Thyroid gland (tissue), 4 donors: Measurements from ENCODE around the gene RPS2. TPM values are rescaled to one million over a fixed set of nuclear protein-coding genes. Genes with fewer than 3 reads are reported as not detected.

Experiments
- DNase-seq, 2 donors: peaks; one replicate each; pipeline ENCODE4 v3.0.0-alpha.2; 2019
- H3K27ac ChIP-seq, 3 donors: fragments of 200-600 bp; sonication (generic); 1 replicate in 2 of 3; 2 replicates in 1 of 3; pipeline ENCODE4 v1.5.1; 2016 to 2019; ENCODE audit warnings: mild to moderate bottlenecking in 1 of 3, moderate library complexity in 1 of 3
- H3K27me3 ChIP-seq: fragments of 200-600 bp; sonication (generic); one replicate; pipeline ENCODE4 v1.5.1; 2019
- H3K36me3 ChIP-seq, 2 donors: fragments of 200-600 bp; sonication (generic); one replicate each; pipeline ENCODE4 v1.5.1; 2016 to 2019
- H3K4me1 ChIP-seq, 2 donors: fragments of 200-600 bp; sonication (generic); one replicate each; pipeline ENCODE4 v1.5.1; 2017 to 2019
- H3K4me3 ChIP-seq, 3 donors: fragments of 200-600 bp; sonication (generic); replicated peaks in 1 of 3; 1 replicate in 2 of 3; 2 replicates in 1 of 3; pipeline ENCODE4 v1.5.1; 2016; ENCODE audit warnings: mild to moderate bottlenecking in 1 of 3
- H3K9me3 ChIP-seq: fragments of 200-600 bp; sonication (generic); one replicate; pipeline ENCODE4 v1.5.1; 2017
- CTCF ChIP-seq, 6 experiments: fragments of 200-600 bp in 3 of 6; fragments of 450-650 bp in 3 of 6; sonication (generic) in 3 of 6; IDR thresholded peaks; one replicate each; pipeline ENCODE4 v1.5.1; 2016 to 2019; ENCODE audit warnings: antibody characterized with exemption in 6 of 6, mild to moderate bottlenecking in 2 of 6, inconsistent platforms in 1 of 6, moderate library complexity in 1 of 6
- POLR2A ChIP-seq, 2 donors: fragments of 450-650 bp; IDR thresholded peaks; one replicate each; pipeline ENCODE4 v1.6.1; 2017; ENCODE audit warnings: antibody characterized with exemption in 2 of 2, mild to moderate bottlenecking in 2 of 2, moderate library complexity in 1 of 2
- WGBS, 2 donors: methylation state at CpG; one replicate each; pipeline ENCODE4 v1.1.5; 2017; 5-methylcytosine and 5-hydroxymethylcytosine counted together
- intact Hi-C: fragments of 100-400 bp; cut with DNase I; formaldehyde crosslinking; loops from one replicate; pipeline ENCODE4 v1.15.1; 2023
- total RNA-seq, 4 donors: library from RNA; depleted of rRNA; stranded (reverse); fragments of >200 nt; gene quantifications; one replicate each; pipeline ENCODE4 v1.2.3, GENCODE V29; 2016

RPS2 gene
- total RNA-seq, 4 donors from 2014 or later = 976 to 2,244 (median 1,167) TPM

GRCh38 chr16:1918351-1919326 lies 46.0 kb downstream of the RPS2 start, which contains the start of gene HS3ST6:
Gene HS3ST6, minus strand, starts transcription at chr16:1918415. Its CDS starts 92 bp downstream, at chr16:1918323.
- Histone ChIP-seq H3K27me3 (peaks cover 12% of the 10 kb centered on the region), H3K4me1 (peaks cover 0 to 17% of the 10 kb centered on the region in 2 donors), H3K36me3 (no peaks in the 10 kb centered on the region), H3K4me3 (no peak within 1 kb of the TSS), H3K9me3 (no peaks in the 10 kb centered on the region), H3K27ac (no peak within 1 kb of the TSS)
- no peak for TF ChIP-seq POLR2A (IDR thresholded peaks at IDR 0.05)
- TF ChIP-seq CTCF (IDR thresholded peaks at IDR 0.05) = no peak
- 10 to 13% methylated on average over 9 to 19 of the region's 71 CpGs for WGBS, 2 donors
- no peak for DNase-seq
- intact Hi-C loops = no loop called here

GRCh38 chr16:1917665-1918350 lies 46.8 kb downstream of the RPS2 start:
- Histone ChIP-seq H3K4me1 (peaks cover 0 to 21% of the 10 kb centered on the region in 2 donors), H3K27me3 (peaks cover 12% of the 10 kb centered on the region), H3K36me3 (no peaks in the 10 kb centered on the region), H3K4me3 (no peak overlapping the region), H3K9me3 (no peaks in the 10 kb centered on the region), H3K27ac (no peak overlapping the region)
- no peak for TF ChIP-seq CTCF (IDR thresholded peaks at IDR 0.05)
- TF ChIP-seq POLR2A (IDR thresholded peaks at IDR 0.05) = no peak
- intact Hi-C loops = no loop called here
- WGBS, 2 donors = 0% methylated on average over 4 to 10 of the region's 81 CpGs
- no peak for DNase-seq

GRCh38 chr16:1917056-1917664 lies 47.5 kb downstream of the RPS2 start:
- Histone ChIP-seq H3K4me3 (no peak overlapping the region), H3K4me1 (peaks cover 0 to 21% of the 10 kb centered on the region in 2 donors), H3K9me3 (no peaks in the 10 kb centered on the region), H3K27me3 (peaks cover 12% of the 10 kb centered on the region), H3K36me3 (no peaks in the 10 kb centered on the region), H3K27ac (no peak overlapping the region)
- intact Hi-C loops = no loop called here
- no peak for TF ChIP-seq POLR2A (IDR thresholded peaks at IDR 0.05)
- no peak for TF ChIP-seq CTCF (IDR thresholded peaks at IDR 0.05)
- peak; percentile 25 to 38 for DNase-seq
- 7 to 18% methylated on average over 13 to 22 of the region's 22 CpGs for WGBS, 2 donors

DNA sequence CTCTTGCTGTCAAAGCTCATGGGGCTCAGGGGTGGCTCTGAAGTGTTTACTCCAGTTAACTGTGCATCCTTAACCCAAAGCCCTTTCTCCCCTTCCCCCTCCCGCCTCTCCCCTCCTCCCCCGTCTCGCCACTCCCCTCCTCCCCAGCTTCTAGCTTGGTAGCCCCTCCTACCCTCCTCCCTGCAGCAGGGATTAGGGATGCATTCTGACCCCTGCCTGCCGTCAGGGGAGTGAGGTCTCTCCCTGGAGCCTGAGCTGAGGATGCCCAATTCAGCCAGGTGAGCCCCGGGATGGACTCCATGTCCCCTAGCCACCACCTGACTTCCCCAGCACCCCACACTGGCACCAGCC lies 48.0 kb downstream of the RPS2 start:
- Histone ChIP-seq H3K4me1 (peaks cover 0 to 21% of the 10 kb centered on the region in 2 donors), H3K27ac (no peak overlapping the region), H3K36me3 (no peaks in the 10 kb centered on the region), H3K9me3 (no peaks in the 10 kb centered on the region), H3K27me3 (peaks cover 12% of the 10 kb centered on the region), H3K4me3 (no peak overlapping the region)
- WGBS, 2 donors = 46 to 66% methylated on average over 5 of the region's 5 CpGs
- no peak for TF ChIP-seq CTCF (IDR thresholded peaks at IDR 0.05)
- TF ChIP-seq POLR2A (IDR thresholded peaks at IDR 0.05) = no peak
- no peak for DNase-seq
- intact Hi-C loops = no loop called here
